SK-N-SH (cell line): Measurements from ENCODE around the gene SLC2A9. TPM values are rescaled to one million over a fixed set of nuclear protein-coding genes. Genes with fewer than 3 reads are reported as not detected.
"Not testable (repeated sequence)": the region's sequence is repeated elsewhere in the genome, so short reads cannot be mapped to it uniquely, and the experiment has no call there.

Experiments used
- CTCF ChIA-PET: fragments of 300-600, 350-600 bp; formaldehyde crosslinking; extraction: SDS; loops from one replicate; lab custom pipeline; 2021; lab: Yijun Ruan, JAX
- POLR2A ChIA-PET: fragments of 350-600 bp; sonication (Branson Sonifier 250); formaldehyde crosslinking; extraction: SDS; loops from one replicate; lab custom pipeline; 2020; ENCODE audit warnings: antibody characterized with exemption, inconsistent platforms; lab: Yijun Ruan, JAX
- DNase-seq: peaks from one replicate; pipeline ENCODE4 v3.0.0; 2012
- H2AFZ ChIP-seq: fragments of 200-600 bp; sonication (generic); 2 replicates; pipeline ENCODE4 v1.8.1; 2016; ENCODE audit warnings: antibody characterized with exemption, mild to moderate bottlenecking, low read depth
- H3F3A ChIP-seq: fragments of 200-600 bp; sonication (generic); replicated peaks from 2 replicates; pipeline ENCODE3; 2016; ENCODE audit warnings: antibody characterized with exemption, mild to moderate bottlenecking; ENCODE audit not compliant: insufficient read depth
- H3K27ac ChIP-seq, 2 experiments: fragments of 200-500 bp in 1 of 2; fragments of 200-600 bp in 1 of 2; sonication (Bioruptor generic) in 1 of 2; sonication (generic), shearing (Covaris generic) in 1 of 2; 2 replicates each; pipeline versions ENCODE4 v1.5.1 to v1.6.1; 2014 to 2016; ENCODE audit warnings: low read depth in 2 of 2, inconsistent platforms in 1 of 2, low read length in 1 of 2, mild to moderate bottlenecking in 1 of 2, mixed read lengths in 1 of 2
- H3K27me3 ChIP-seq: fragments of 200-600 bp; sonication (generic), shearing (Covaris generic); 2 replicates; pipeline ENCODE4 v1.6.1; 2016; ENCODE audit warnings: mixed run types; ENCODE audit not compliant: insufficient read depth
- H3K36me3 ChIP-seq, 2 experiments: fragments of 200-500 bp in 1 of 2; fragments of 200-600 bp in 1 of 2; sonication (Bioruptor generic) in 1 of 2; sonication (generic) in 1 of 2; replicated peaks in 1 of 2; 2 replicates each; pipeline versions ENCODE3 to v1.5.1; 2014 to 2016; ENCODE audit warnings: low read length in 1 of 2, mild to moderate bottlenecking in 1 of 2; ENCODE audit not compliant: insufficient read depth in 2 of 2, control insufficient read depth in 1 of 2
- H3K4me1 ChIP-seq, 2 experiments: fragments of 200-500 bp in 1 of 2; fragments of 200-600 bp in 1 of 2; sonication (Bioruptor generic) in 1 of 2; sonication (generic), shearing (Covaris generic) in 1 of 2; 2 replicates each; pipeline versions ENCODE4 v1.5.1 to v1.6.1; 2014 to 2016; ENCODE audit warnings: low read depth in 1 of 2, low read length in 1 of 2, mixed run types in 1 of 2; ENCODE audit not compliant: insufficient read depth in 2 of 2, control insufficient read depth in 1 of 2
- H3K4me2 ChIP-seq: fragments of 200-600 bp; sonication (generic), shearing (Covaris generic); 2 replicates; pipeline ENCODE4 v1.6.1; 2017; ENCODE audit warnings: mixed run types
- H3K4me3 ChIP-seq, 2 experiments: fragments of 200-500 bp in 1 of 2; fragments of 200-600 bp in 1 of 2; sonication (Bioruptor generic) in 1 of 2; sonication (generic), shearing (Covaris generic) in 1 of 2; 2 replicates each; pipeline versions ENCODE4 v1.5.1 to v1.8.1; 2014 to 2016; ENCODE audit warnings: low read depth in 2 of 2, inconsistent platforms in 1 of 2, low read length in 1 of 2, mild to moderate bottlenecking in 1 of 2, mixed read lengths in 1 of 2, moderate library complexity in 1 of 2
- H3K79me2 ChIP-seq: fragments of 200-600 bp; sonication (generic); 2 replicates; pipeline ENCODE4 v1.8.1; 2017; ENCODE audit warnings: mild to moderate bottlenecking; ENCODE audit not compliant: insufficient read depth
- H3K9ac ChIP-seq: fragments of 200-600 bp; sonication (generic); 2 replicates; pipeline ENCODE4 v1.6.1; 2017; ENCODE audit warnings: mixed run types
- H3K9me2 ChIP-seq: fragments of 200-600 bp; sonication (generic); 2 replicates; pipeline ENCODE4 v1.6.1; 2017; ENCODE audit warnings: mixed run types
- H3K9me3 ChIP-seq: fragments of 200-600 bp; sonication (generic); 2 replicates; pipeline ENCODE4 v1.6.1; 2017; ENCODE audit warnings: mixed run types, mild to moderate bottlenecking, moderate library complexity
- H4K20me1 ChIP-seq: fragments of 200-600 bp; sonication (generic); 2 replicates; pipeline ENCODE4 v1.6.1; 2017; ENCODE audit warnings: mild to moderate bottlenecking, mixed run types; ENCODE audit not compliant: insufficient read depth
- ELF1 ChIP-seq: IDR thresholded peaks from 2 replicates; pipeline ENCODE4 v1.4.0; 2012
- EZH2phosphoT487 ChIP-seq: fragments of 200-600 bp; sonication (generic); IDR thresholded peaks from 2 replicates; pipeline ENCODE4 v1.6.1; 2017; ENCODE audit warnings: low read depth, mixed run types, mild to moderate bottlenecking, antibody characterized with exemption, moderate library complexity, borderline replicate concordance
- FOSL2 ChIP-seq: IDR thresholded peaks from 2 replicates; pipeline ENCODE4 v1.4.0; 2012; ENCODE audit warnings: low read depth, mild to moderate bottlenecking, moderate library complexity, borderline replicate concordance
- FOXM1 ChIP-seq: IDR thresholded peaks from 2 replicates; pipeline ENCODE4 v1.4.0; 2012; ENCODE audit warnings: low read depth, mild to moderate bottlenecking
- GATA2 ChIP-seq: sonication (generic); formaldehyde crosslinking; IDR thresholded peaks from 2 replicates; pipeline ENCODE4 v1.5.0; 2020; ENCODE audit warnings: mild to moderate bottlenecking, missing genetic modification reagents
- NFIC ChIP-seq: IDR thresholded peaks from 2 replicates; pipeline ENCODE4 v1.4.0; 2012; ENCODE audit warnings: borderline replicate concordance
- RAD21 ChIP-seq: IDR thresholded peaks from 2 replicates; pipeline ENCODE4 v1.6.1; 2012; ENCODE audit warnings: mild to moderate bottlenecking, low read length
- RXRA ChIP-seq: IDR thresholded peaks from 2 replicates; pipeline ENCODE4 v1.4.0; 2012; ENCODE audit warnings: low read depth, mild to moderate bottlenecking, borderline replicate concordance
- SMC3 ChIP-seq: IDR thresholded peaks from 2 replicates; pipeline ENCODE4 v1.6.1; 2012; ENCODE audit warnings: low read depth, low read length, improper control_type of control experiment
- TAF1 ChIP-seq: IDR thresholded peaks from 2 replicates; pipeline ENCODE4 v1.6.1; 2012; ENCODE audit warnings: low read depth, mild to moderate bottlenecking, low read length, moderate library complexity, borderline replicate concordance
- TCF12 ChIP-seq: IDR thresholded peaks from 2 replicates; pipeline ENCODE4 v1.4.0; 2012
- TEAD4 ChIP-seq: IDR thresholded peaks from 2 replicates; pipeline ENCODE4 v1.4.0; 2012; ENCODE audit warnings: mild to moderate bottlenecking, borderline replicate concordance; ENCODE audit not compliant: insufficient read depth
- YY1 ChIP-seq: IDR thresholded peaks from 2 replicates; pipeline ENCODE4 v1.4.0; 2012; ENCODE audit warnings: low read depth, mild to moderate bottlenecking
- WGBS: methylation state at CpG from one replicate; pipeline ENCODE4 v1.1.6; 2017; ENCODE audit warnings: low lambda C conversion rate; 5-methylcytosine and 5-hydroxymethylcytosine counted together
- polyA plus RNA-seq, 3 experiments: library from polyadenylated mRNA; depleted of rRNA; stranded (reverse); fragments of >200 nt; gene quantifications; 2 replicates each; pipeline ENCODE4 v1.2.3, GENCODE V29; 2012
- TF ChIP-seq, protein P1 (sequence below): fragments of 150-350 bp; IDR thresholded peaks from 2 replicates; pipeline ENCODE4 v1.6.1; 2016; ENCODE audit warnings: mild to moderate bottlenecking, low read depth, low read length
- TF ChIP-seq, protein P2 (sequence below): IDR thresholded peaks from 2 replicates; pipeline ENCODE4 v1.4.0; 2012; ENCODE audit warnings: low read depth, borderline replicate concordance
- TF ChIP-seq, protein P3 (sequence below): fragments of 200-600 bp; sonication (generic); IDR thresholded peaks from 2 replicates; pipeline ENCODE4 v1.6.1; 2017; ENCODE audit warnings: antibody characterized with exemption, mild to moderate bottlenecking, moderate library complexity
- TF ChIP-seq, protein P4 (sequence below): IDR thresholded peaks from 2 replicates; pipeline ENCODE4; 2012

Gene SLC2A9
- polyA plus RNA-seq, 1 of the 3 experiments (the other 2 are of a cell fraction) = not detected

DNA sequence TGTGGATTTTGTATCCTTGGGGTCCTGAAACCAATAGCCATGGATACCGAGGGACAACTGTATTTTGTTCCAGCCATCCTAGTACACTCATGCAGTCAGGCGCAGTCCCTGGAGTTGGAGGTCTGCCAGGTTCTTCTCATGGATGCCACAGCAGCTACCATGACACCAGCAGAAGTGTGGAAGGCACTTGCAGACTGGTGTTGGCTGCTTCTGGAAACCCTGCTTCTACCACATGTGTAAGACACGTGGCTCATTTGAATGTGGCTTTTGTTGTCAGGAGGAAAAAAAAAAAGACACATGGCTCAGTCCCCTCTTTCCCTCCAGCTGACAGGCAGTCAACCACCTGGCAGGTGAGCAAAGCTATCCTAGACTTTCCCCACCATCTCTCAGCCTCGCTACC, 220.4 kb downstream of the SLC2A9 start:
- POLR2A ChIA-PET = no interaction called here

DNA sequence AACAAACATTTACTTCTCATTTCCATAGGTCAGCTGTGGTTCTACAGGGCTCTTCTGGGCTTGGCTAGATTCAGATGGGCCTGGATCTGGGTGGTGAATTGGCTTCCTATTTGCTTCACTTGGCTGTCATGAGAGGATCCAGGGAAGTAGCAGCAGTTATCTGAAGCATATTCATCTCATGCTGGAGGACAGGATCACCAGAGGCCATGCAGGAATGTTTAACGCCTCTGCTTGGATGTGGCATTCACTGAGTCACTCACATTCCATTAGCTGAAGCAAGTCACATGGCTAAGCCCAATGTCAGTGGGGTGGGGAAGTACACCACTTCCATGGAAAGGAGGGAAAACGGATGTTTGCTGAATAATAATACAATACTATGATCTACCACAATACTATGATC, 224.7 kb downstream of the SLC2A9 start:
- H3K36me3 ChIP-seq, DNase-seq, H2AFZ ChIP-seq, H3K27ac ChIP-seq, H3F3A ChIP-seq, H3K79me2 ChIP-seq, H3K4me1 ChIP-seq, H3K4me2 ChIP-seq, H3K4me3 ChIP-seq, CTCF ChIA-PET, H4K20me1 ChIP-seq, H3K27me3 ChIP-seq, POLR2A ChIA-PET, H3K9me2 ChIP-seq, H3K9ac ChIP-seq, H3K9me3 ChIP-seq: not testable (repeated sequence)
- WGBS = 6% methylated on average over 2 of the region's 2 CpGs

More for the DNA sequence above, 220.4 kb downstream of the SLC2A9 start:
- H3K4me1 ChIP-seq = no peaks in the 10 kb centered on the region; a peak in 1 of 4 replicates
- H3K79me2 ChIP-seq = no peaks in the 10 kb centered on the region
- no peaks in the 10 kb centered on the region for H3F3A ChIP-seq
- no peak overlapping the region for H3K27ac ChIP-seq
- 16% methylated on average over 4 of the region's 4 CpGs for WGBS
- no peaks in the 10 kb centered on the region for H3K27me3 ChIP-seq
- no peaks in the 10 kb centered on the region for H3K9me2 ChIP-seq
- H3K36me3 ChIP-seq = no peaks in the 10 kb centered on the region
- H3K9ac ChIP-seq = no peak overlapping the region
- H3K4me3 ChIP-seq = no peak overlapping the region
- H2AFZ ChIP-seq = no peak overlapping the region
- H3K9me3 ChIP-seq = no peaks in the 10 kb centered on the region
- no peak overlapping the region for H3K4me2 ChIP-seq
- no peaks in the 10 kb centered on the region for H4K20me1 ChIP-seq
- no peak for TF ChIP-seq NFIC
- TF ChIP-seq, protein P1, sequence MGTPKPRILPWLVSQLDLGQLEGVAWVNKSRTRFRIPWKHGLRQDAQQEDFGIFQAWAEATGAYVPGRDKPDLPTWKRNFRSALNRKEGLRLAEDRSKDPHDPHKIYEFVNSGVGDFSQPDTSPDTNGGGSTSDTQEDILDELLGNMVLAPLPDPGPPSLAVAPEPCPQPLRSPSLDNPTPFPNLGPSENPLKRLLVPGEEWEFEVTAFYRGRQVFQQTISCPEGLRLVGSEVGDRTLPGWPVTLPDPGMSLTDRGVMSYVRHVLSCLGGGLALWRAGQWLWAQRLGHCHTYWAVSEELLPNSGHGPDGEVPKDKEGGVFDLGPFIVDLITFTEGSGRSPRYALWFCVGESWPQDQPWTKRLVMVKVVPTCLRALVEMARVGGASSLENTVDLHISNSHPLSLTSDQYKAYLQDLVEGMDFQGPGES = no peak
- TF ChIP-seq TEAD4 = no peak
- no peak for TF ChIP-seq FOXM1
- no peak for TF ChIP-seq TCF12
- TF ChIP-seq, protein P2, sequence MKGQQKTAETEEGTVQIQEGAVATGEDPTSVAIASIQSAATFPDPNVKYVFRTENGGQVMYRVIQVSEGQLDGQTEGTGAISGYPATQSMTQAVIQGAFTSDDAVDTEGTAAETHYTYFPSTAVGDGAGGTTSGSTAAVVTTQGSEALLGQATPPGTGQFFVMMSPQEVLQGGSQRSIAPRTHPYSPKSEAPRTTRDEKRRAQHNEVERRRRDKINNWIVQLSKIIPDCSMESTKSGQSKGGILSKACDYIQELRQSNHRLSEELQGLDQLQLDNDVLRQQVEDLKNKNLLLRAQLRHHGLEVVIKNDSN = no peak
- no peak for TF ChIP-seq SMC3
- no peak for TF ChIP-seq ELF1
- TF ChIP-seq YY1 = no peak
- TF ChIP-seq, protein P3, sequence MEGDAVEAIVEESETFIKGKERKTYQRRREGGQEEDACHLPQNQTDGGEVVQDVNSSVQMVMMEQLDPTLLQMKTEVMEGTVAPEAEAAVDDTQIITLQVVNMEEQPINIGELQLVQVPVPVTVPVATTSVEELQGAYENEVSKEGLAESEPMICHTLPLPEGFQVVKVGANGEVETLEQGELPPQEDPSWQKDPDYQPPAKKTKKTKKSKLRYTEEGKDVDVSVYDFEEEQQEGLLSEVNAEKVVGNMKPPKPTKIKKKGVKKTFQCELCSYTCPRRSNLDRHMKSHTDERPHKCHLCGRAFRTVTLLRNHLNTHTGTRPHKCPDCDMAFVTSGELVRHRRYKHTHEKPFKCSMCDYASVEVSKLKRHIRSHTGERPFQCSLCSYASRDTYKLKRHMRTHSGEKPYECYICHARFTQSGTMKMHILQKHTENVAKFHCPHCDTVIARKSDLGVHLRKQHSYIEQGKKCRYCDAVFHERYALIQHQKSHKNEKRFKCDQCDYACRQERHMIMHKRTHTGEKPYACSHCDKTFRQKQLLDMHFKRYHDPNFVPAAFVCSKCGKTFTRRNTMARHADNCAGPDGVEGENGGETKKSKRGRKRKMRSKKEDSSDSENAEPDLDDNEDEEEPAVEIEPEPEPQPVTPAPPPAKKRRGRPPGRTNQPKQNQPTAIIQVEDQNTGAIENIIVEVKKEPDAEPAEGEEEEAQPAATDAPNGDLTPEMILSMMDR = no peak
- TF ChIP-seq RXRA = no peak
- TF ChIP-seq, protein P4, sequence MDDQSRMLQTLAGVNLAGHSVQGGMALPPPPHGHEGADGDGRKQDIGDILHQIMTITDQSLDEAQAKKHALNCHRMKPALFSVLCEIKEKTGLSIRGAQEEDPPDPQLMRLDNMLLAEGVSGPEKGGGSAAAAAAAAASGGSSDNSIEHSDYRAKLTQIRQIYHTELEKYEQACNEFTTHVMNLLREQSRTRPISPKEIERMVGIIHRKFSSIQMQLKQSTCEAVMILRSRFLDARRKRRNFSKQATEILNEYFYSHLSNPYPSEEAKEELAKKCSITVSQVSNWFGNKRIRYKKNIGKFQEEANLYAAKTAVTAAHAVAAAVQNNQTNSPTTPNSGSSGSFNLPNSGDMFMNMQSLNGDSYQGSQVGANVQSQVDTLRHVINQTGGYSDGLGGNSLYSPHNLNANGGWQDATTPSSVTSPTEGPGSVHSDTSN = no peak
- no peak for TF ChIP-seq TAF1
- TF ChIP-seq EZH2phosphoT487 = no peak
- TF ChIP-seq FOSL2 = no peak
- TF ChIP-seq RAD21 = no peak
- no peak for TF ChIP-seq GATA2 (CRISPR knock-in tag)
- TF ChIP-seq, all 33 proteins: peak for 0
- CTCF ChIA-PET = interaction anchor here (1.1 to 1.5 kb wide), 3 partner anchors 39 to 218 kb away, joined by 3 to 4 read pairs (median 4); no protein-coding TSS in a partner anchor
- DNase-seq = no peak
